HG03064 (cell line): Measurements from ENCODE around the gene KCNN3.
A peak's percentile ranks its signal among the peaks of the same experiment; 100 is the strongest.

Experiments
- ATAC-seq: cut with Tn5 transposase; IDR thresholded peaks from one replicate; pipeline ENCODE4 v1.9.1; 2021; ENCODE audit warnings: low read depth; ENCODE audit not compliant: unreplicated experiment

Gene KCNN3

GRCh38 chr1:154845174-154845573 lies 24.9 kb downstream of the KCNN3 start:
- ATAC-seq = no peak

- no peak for ATAC-seq
Observed at GRCh38 chr1:154844297-154844681, 25.8 kb downstream of the KCNN3 start.

- ATAC-seq = no peak
Observed at GRCh38 chr1:154843636-154844296, 26.3 kb downstream of the KCNN3 start.

- no peak for ATAC-seq
Observed at GRCh38 chr1:154842635-154843034, 27.4 kb downstream of the KCNN3 start.

GRCh38 chr1:154841384-154841783 lies 28.7 kb downstream of the KCNN3 start:
- no peak for ATAC-seq

- ATAC-seq = no peak
Observed at GRCh38 chr1:154840269-154841176, 29.6 kb downstream of the KCNN3 start.

GRCh38 chr1:154839691-154840090 lies 30.4 kb downstream of the KCNN3 start:
- ATAC-seq = no peak

- ATAC-seq = no peak
Observed at GRCh38 chr1:154838988-154839387, 31.1 kb downstream of the KCNN3 start.

GRCh38 chr1:154838461-154838860 lies 31.6 kb downstream of the KCNN3 start:
- ATAC-seq = no peak

- ATAC-seq = peak; percentile 80
Observed at GRCh38 chr1:154837672-154838171, 32.4 kb downstream of the KCNN3 start.

GRCh38 chr1:154837034-154837671 lies 32.9 kb downstream of the KCNN3 start:
- ATAC-seq = no peak

GRCh38 chr1:154835531-154836324 lies 34.4 kb downstream of the KCNN3 start:
- ATAC-seq = no peak

- ATAC-seq = no peak
Observed at GRCh38 chr1:154833841-154834240, 36.2 kb downstream of the KCNN3 start.

- no peak for ATAC-seq
Observed at GRCh38 chr1:154833209-154833608, 36.9 kb downstream of the KCNN3 start.

GRCh38 chr1:154832384-154832783 lies 37.7 kb downstream of the KCNN3 start:
- ATAC-seq = no peak

GRCh38 chr1:154831462-154831861 lies 38.6 kb downstream of the KCNN3 start:
- ATAC-seq = no peak

- ATAC-seq = no peak
Observed at GRCh38 chr1:154829062-154829461, 41.0 kb downstream of the KCNN3 start.

- ATAC-seq = no peak
Observed at GRCh38 chr1:154824179-154825000, 45.7 kb downstream of the KCNN3 start.

GRCh38 chr1:154822717-154823116 lies 47.4 kb downstream of the KCNN3 start:
- ATAC-seq = no peak

GRCh38 chr1:154822233-154822632 lies 47.8 kb downstream of the KCNN3 start:
- no peak for ATAC-seq
